Muscle of leg (tissue), 11 donors: ENCODE data around the gene GGA2. TPM values are rescaled to one million over a fixed set of nuclear protein-coding genes. Genes with fewer than 3 reads are reported as not detected.
A peak's percentile ranks its signal among the peaks of the same experiment; 100 is the strongest.
"Not testable (repeated sequence)": the region's sequence is repeated elsewhere in the genome, so short reads cannot be mapped to it uniquely, and the experiment has no call there.

Experiments used
- DNase-seq: peaks from one replicate; pipeline ENCODE4 v3.0.0; 2013
- H3K27ac ChIP-seq: one replicate; pipeline ENCODE4 v1.5.1; 2013; ENCODE audit warnings: mild to moderate bottlenecking, low read length, control low read depth
- H3K27me3 ChIP-seq: one replicate; pipeline ENCODE4 v1.6.1; 2013; ENCODE audit warnings: low read length; ENCODE audit not compliant: control insufficient read depth, insufficient read depth
- H3K36me3 ChIP-seq: one replicate; pipeline ENCODE4 v1.6.1; 2013; ENCODE audit warnings: low read length; ENCODE audit not compliant: control insufficient read depth, insufficient read depth
- H3K4me1 ChIP-seq: one replicate; pipeline ENCODE4 v1.6.1; 2013; ENCODE audit warnings: low read length; ENCODE audit not compliant: control insufficient read depth, insufficient read depth
- H3K4me3 ChIP-seq: one replicate; pipeline ENCODE4 v1.5.1; 2013; ENCODE audit warnings: low read length, control low read depth
- H3K9me3 ChIP-seq: replicated peaks from 2 replicates; pipeline ENCODE4 v1.6.1; 2013; ENCODE audit warnings: low read depth, low read length; ENCODE audit not compliant: control insufficient read depth
- WGBS: methylation state at CpG from one replicate; pipeline ENCODE4 v1.1.5; 2013; ENCODE audit warnings: missing lambda C conversion rate; ENCODE audit not compliant: insufficient coverage; 5-methylcytosine and 5-hydroxymethylcytosine counted together
- polyA plus RNA-seq, 8 donors: library from polyadenylated mRNA; unstranded; fragments of 120-200 nt; gene quantifications; one replicate each; pipeline versions ENCODE4 v1.2.1 to v1.2.3, GENCODE V29; 2013; ENCODE audit warnings: inconsistent platforms in 1 of 8, low replicate concordance in 1 of 8; ENCODE audit not compliant: insufficient read length in 8 of 8, insufficient read depth in 1 of 8
- total RNA-seq: library from RNA; stranded (reverse); fragments of 120-200 nt; gene quantifications from one replicate; pipeline ENCODE4 v1.2.4, GENCODE V29; 2013

The GGA2 gene
- total and polyA plus RNA-seq, 9 donors = 46.3 to 120 (median 104) TPM

DNA sequence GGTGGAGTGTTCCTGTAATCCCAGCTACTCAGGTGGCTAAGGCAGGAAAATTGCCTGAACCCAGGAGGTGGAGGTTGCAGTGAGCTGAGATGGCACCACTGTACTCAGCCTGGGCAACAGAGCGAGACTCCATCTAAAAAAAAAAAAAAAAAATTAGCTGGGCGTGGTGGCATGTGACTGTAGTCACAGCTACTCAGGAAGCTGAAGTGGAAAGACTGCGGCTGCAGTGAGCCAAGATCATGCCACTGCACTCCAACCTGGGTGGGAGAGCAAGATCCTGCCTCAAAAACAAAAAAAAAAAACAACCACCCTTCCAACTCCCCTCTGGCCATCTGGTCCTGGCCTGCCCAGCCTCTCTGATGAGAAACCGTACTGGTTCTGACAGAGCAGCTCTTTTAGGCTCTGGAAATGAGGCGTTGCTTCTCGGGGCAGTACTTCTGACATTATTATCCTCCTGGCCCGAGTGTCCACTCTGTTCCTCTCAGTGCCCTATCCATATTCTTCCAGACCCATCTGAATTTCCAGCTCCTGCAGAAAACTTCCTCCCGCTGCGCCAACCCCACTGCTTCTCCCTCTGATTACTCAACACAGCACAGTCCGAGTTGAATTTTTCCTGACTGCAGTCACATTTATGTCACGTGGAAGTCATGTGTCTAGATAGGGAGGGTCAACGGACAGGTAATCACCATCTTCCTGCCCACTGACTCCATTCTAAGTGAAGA is 13.3 kb downstream of the GGA2 start:
- H3K4me1 ChIP-seq = peaks cover 2% of the 10 kb centered on the region
- H3K36me3 ChIP-seq = peaks cover 44% of the 10 kb centered on the region
- peak; percentile 39 for DNase-seq
- no peaks in the 10 kb centered on the region for H3K27me3 ChIP-seq
- no peak overlapping the region for H3K4me3 ChIP-seq
- no peak overlapping the region for H3K27ac ChIP-seq
- 78% methylated on average over 6 of the region's 12 CpGs for WGBS
- no peaks in the 10 kb centered on the region for H3K9me3 ChIP-seq

DNA sequence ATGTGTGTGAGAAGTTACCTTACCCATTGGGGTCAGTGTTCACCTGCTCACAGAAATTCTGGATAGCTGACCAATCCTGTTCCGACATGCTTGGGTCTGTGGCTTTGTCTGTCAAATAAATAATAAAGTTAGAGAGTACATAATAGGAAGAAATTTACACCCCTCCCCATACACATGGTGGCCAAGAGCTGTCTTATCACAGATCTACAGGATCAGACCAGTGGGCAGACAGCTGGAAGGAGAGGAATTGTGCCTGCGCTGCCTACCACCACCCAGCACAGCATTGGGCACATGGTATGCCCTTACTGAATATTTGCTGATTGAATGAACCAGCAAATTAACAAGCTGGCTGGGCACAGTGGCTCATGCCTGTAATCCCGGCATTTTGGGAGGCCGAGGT is 14.6 kb downstream of the GGA2 start:
- Histone ChIP-seq H3K9me3 (no peaks in the 10 kb centered on the region), H3K4me1 (peaks cover 2% of the 10 kb centered on the region), H3K27ac (no peak overlapping the region), H3K27me3 (no peaks in the 10 kb centered on the region), H3K36me3 (peaks cover 47% of the 10 kb centered on the region), H3K4me3 (no peak overlapping the region)
- no peak for DNase-seq
- no CpG with 5 or more reads among the region's 4 CpGs for WGBS

DNA sequence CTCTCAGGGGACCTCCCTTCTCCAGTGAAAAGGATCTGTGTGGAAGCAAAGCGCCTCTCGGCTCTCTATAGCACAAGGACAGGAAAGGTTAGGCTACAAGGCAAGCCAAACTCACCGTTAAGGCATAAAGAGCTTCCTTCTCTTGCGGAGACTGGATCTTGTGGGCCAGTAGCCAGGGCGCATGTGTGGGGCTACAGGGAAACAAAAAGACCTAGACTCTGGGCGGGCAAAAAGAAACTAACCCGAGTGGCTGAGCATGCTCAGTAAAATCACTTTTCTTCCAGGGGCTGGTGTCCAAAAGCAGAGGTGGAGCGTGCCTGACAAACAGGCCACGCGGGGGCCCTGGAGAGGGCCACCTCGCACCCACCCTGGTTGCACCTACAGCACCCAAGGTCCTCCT is 16.1 kb downstream of the GGA2 start:
- Histone ChIP-seq H3K27me3 (no peaks in the 10 kb centered on the region), H3K36me3 (peaks cover 55% of the 10 kb centered on the region), H3K27ac (no peak overlapping the region), H3K9me3 (no peaks in the 10 kb centered on the region), H3K4me1 (peaks cover 2% of the 10 kb centered on the region), H3K4me3 (no peak overlapping the region)
- 85% methylated on average over 5 of the region's 11 CpGs for WGBS
- no peak for DNase-seq

DNA sequence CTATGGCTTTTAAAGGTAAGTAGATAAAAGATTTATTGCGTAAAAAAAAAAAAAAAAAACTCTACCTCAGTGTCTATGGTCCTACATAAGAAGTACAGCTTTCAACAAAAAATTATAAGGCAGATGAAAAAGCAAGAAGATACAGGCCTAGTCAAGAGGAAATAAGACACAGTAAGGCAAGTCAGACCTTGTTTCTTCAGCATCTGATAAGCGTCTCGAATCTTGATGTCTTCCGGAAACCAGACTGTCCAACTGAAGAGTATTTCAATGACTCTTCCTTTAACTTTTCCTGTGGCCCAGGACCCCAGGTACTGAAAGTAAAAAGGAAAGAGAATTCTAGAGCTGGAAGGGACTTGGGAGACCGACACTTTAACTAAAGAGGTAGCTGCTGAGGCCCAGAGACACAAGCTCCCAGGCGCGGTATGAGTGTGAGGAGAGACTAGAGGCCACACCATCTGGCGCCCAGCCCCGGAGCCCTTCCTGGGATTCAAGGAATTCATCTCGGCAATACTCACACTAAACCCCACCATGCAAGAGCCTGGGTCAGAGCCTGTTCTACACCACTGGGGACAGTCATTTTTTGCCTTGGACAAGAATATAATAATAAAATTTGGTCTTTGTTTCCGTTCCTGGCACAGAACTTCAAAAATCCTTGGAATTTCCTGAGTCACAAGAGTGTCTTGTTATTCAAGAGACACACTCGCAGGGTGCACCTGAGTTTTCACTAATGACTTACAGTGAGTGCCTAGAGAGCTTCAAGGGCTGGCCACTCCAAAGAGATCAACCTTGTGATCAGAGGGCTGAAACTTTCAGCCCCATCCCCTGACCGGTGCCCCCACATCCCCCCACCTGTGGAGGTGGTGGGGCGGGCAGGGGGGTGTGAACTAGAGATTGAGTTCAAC is 18.6 kb downstream of the GGA2 start:
- WGBS = 49% methylated on average over 4 of the region's 14 CpGs
- H3K4me1 ChIP-seq = peaks cover 2% of the 10 kb centered on the region
- H3K9me3 ChIP-seq = no peaks in the 10 kb centered on the region
- H3K4me3 ChIP-seq = no peak overlapping the region
- H3K27ac ChIP-seq = no peak overlapping the region
- H3K36me3 ChIP-seq = peaks cover 78% of the 10 kb centered on the region
- DNase-seq = no peak
- H3K27me3 ChIP-seq = no peaks in the 10 kb centered on the region

DNA sequence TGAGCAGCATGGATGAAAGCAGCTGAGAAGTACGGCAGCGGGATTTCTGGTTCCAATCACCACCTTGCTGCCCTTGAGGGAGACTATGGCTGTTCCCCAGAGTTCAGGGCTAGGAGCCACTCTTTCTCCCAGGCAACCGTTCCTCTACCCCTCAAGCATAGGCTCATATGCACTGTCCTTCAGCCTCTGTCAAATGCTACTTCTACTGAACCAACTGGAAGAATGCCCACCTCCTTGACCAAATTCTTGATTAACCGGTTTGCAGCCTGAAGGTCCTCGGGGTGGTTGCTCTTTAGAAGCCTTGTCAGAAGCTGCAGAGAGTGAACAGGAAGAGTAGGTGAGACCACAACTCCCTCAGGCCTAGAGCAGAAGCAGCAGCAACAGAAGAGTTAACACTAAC is 23.8 kb downstream of the GGA2 start:
- Histone ChIP-seq H3K27me3 (no peaks in the 10 kb centered on the region), H3K9me3 (no peaks in the 10 kb centered on the region), H3K4me1 (no peaks in the 10 kb centered on the region), H3K27ac (no peak overlapping the region), H3K4me3 (no peak overlapping the region), H3K36me3 (peaks cover 78% of the 10 kb centered on the region)
- no peak for DNase-seq
- WGBS = 100% methylated on average over 3 of the region's 5 CpGs

DNA sequence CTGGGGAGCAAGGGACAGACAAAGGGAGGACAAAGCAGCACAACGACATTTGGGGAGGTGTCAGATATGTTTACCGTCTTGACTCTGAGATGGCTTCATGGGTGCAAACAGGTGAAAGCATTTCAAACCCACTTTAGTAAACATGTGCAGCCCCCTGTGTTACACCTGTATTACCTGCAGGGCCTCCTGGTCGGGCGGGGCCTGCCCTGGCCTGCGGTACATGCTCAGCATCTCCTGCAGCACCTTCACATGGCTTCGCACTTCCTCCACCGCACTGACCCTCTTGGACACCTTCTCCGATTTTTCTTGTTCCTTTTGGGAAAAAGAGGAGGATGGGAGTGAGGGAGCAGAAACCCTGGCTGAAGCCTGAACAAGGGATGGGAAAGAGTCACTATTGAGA is 24.5 kb downstream of the GGA2 start:
- 93% methylated on average over 5 of the region's 8 CpGs for WGBS
- no peak overlapping the region for H3K4me3 ChIP-seq
- DNase-seq = no peak
- no peaks in the 10 kb centered on the region for H3K4me1 ChIP-seq
- H3K36me3 ChIP-seq = peaks cover 79% of the 10 kb centered on the region
- no peak overlapping the region for H3K27ac ChIP-seq
- H3K9me3 ChIP-seq = no peaks in the 10 kb centered on the region
- H3K27me3 ChIP-seq = no peaks in the 10 kb centered on the region

DNA sequence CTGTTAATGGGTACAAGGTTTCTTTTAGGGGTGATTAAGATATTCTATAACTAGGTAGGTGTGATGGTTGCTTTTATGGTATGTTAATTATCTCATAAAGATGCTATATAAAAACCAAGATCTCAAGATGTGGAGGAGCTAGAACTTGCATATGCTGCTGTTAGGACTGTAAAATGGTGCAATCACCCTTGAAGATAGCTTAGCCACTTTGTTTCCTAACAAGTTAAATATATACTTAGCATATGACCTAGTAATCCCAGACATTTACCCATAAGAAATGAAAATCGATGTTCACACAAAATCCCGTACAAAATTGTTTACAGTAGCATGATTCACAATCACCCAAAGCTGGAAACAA is 25.1 kb downstream of the GGA2 start:
- Histone ChIP-seq H3K4me3 (no peak overlapping the region), H3K9me3 (no peaks in the 10 kb centered on the region), H3K27me3 (no peaks in the 10 kb centered on the region), H3K4me1 (no peaks in the 10 kb centered on the region), H3K36me3 (peaks cover 84% of the 10 kb centered on the region), H3K27ac (no peak overlapping the region)
- WGBS = 92% methylated on average over 2 of the region's 2 CpGs
- no peak for DNase-seq

DNA sequence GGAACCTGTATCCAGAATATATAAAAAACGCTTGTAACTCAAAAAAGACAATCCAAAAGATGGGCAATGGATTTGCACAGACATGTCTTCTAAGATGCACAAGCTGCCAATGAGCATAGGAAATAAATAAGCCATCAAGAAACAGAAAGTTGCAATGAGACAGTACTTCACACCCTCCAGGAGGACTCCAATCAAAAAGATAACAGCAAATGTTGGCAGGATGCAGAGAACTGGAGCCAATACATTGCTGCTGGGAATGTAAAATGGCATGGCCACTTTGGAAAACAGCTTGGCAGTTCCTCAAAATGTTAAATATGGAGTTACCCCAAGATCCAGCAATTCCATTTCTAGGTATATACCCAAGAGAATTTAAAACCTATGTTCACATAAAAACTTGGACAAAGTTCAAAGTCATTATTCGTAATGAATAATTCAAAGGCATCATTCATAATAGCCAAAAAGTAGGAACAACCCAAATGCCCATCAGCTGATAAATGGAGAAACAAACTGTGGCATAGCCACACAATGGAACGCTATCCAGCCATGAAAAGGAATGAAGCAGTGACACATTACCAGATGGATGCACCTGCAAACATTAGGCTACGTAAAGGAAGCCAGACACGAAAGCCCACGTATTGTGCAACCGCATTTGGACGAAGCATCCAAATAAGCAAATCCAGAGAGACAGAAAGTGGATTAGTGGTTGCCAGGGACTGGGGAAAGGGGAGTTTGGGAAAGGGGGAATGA is 25.6 kb downstream of the GGA2 start:
- no peaks in the 10 kb centered on the region for H3K9me3 ChIP-seq
- no peak for DNase-seq
- no peak overlapping the region for H3K4me3 ChIP-seq
- no peaks in the 10 kb centered on the region for H3K27me3 ChIP-seq
- peaks cover 86% of the 10 kb centered on the region for H3K36me3 ChIP-seq
- no peak overlapping the region for H3K27ac ChIP-seq
- WGBS = 77% methylated on average over 5 of the region's 8 CpGs
- H3K4me1 ChIP-seq = no peaks in the 10 kb centered on the region

DNA sequence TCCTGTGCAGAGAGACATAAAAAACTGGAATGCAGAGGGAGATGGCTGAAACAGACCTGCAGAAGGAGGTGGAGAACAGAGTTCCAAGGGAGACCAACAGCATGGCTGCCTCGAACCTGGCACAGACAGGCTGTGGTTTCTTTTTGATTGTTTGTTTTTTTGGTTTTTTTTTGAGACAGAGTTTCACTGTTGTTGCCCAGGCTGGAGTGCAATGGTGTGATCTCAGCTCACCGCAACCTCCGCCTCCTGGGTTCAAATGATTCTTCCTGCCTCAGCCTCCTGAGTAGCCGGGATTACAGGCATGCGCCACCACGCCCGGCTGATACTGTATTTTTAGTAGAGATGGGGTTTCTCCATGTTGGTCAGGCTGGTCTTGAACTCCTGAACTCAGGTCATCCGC is 26.8 kb downstream of the GGA2 start:
- not testable (repeated sequence) for H3K4me3 ChIP-seq, DNase-seq, H3K4me1 ChIP-seq, H3K27ac ChIP-seq, H3K9me3 ChIP-seq, H3K27me3 ChIP-seq
- H3K36me3 ChIP-seq = peaks cover 86% of the 10 kb centered on the region
- WGBS = 87% methylated on average over 3 of the region's 8 CpGs

DNA sequence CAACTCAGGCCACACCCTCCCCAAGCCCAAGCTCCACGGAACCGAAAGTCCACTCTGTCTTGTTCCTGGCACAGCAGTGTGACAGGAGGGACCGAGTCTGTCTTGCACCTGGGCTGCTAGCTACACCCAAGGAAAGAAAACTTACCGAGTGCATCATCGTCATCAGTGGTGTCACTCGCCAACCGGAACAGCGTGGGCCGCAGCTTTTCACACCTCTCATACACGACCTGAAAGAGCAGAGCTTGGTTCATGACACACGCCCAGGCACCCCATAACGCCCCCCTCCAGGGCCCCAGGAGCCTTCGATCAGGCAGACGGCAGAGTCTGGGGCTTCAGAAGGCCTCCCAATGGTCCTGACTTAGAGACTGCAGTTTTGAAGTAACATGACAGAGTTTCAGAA is 27.5 kb downstream of the GGA2 start:
- no peak for DNase-seq
- peaks cover 84% of the 10 kb centered on the region for H3K36me3 ChIP-seq
- H3K9me3 ChIP-seq = no peaks in the 10 kb centered on the region
- H3K27ac ChIP-seq = no peak overlapping the region
- H3K4me3 ChIP-seq = no peak overlapping the region
- no peaks in the 10 kb centered on the region for H3K27me3 ChIP-seq
- WGBS = 93% methylated on average over 10 of the region's 14 CpGs
- no peaks in the 10 kb centered on the region for H3K4me1 ChIP-seq
